Hematopoietic multipotent progenitor cell treated with erythropoietin and hydrocortisone succinate and interleukin-3 and kit ligand, for 6 days (in vitro differentiated cells): ENCODE measurements around the gene PACRG.
"Not testable (repeated sequence)": the region's sequence is repeated elsewhere in the genome, so short reads cannot be mapped to it uniquely, and the experiment has no call there.

Source experiments
- DNase-seq: peaks from one replicate; pipeline ENCODE4 v3.0.0-alpha.2; 2015

Gene PACRG

DNA sequence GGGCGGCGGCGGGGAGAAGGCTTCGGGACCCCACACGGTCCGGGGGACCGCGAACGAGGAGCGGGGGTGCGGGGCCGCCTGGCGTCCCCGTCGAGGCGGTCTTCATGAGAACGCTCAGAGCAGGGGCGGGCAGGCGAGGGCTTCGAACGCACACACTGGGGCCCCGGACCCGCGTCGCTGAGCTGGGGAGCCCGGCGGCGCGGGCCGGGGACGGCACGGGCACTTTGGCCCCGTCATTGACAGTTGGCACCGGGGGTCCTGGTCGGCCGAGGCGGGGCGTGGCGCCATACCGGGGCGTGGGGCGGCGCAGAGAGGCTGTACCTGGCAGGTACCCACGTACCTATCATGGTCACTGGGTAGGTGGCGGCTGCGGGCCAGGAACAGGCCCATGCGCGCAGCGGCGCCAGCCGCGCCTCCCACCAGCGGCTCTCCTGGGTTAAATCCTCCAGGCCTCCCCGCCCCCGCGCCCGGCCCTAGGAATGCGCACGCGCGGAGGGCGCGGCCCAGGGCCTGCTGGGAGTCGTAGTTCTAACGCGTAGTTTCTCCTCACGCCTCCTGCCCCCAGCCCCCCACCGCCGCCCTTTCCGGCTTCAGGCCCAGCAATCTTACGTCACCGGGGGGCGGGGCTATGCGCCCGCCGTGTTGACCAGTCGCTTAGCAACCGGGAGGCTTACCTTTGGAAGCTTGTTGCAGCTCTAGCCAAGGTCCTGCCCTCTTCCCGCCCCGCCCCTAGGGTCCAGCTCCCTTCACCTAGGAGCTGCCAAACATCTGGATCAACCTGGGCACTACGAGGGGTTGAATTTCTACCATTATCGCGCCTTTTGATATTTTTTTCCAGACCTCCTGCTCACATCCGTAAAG lies at the start of gene PACRG, which contains the start of gene PRKN:
Gene PACRG, plus strand, starts transcription at position 653 of the 861 bp plus-strand sequence.
Gene PRKN, minus strand, starts transcription at position 445 of the 861 bp plus-strand sequence.
- DNase-seq, result peak; percentile 98

DNA sequence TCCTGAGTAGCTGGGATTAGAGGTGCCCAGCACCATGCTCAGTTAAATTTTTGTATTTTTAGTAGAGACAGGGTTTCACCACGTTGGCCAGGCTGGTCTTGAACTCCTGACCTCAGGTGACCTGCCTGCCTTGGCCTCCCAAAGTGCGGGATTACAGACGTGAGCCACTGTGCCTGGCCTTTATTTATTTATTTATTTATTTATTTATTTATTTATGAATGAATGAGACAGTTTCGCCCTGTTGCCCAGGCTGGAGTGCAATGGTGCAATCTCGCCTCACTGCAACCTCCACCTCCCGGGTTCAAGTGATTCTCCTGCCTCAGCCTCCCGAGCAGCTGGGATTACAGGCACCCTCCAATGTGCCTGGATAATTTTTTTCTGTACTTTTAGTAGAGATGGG lies 48.9 kb upstream of the PACRG start:
- not testable (repeated sequence) for DNase-seq

DNA sequence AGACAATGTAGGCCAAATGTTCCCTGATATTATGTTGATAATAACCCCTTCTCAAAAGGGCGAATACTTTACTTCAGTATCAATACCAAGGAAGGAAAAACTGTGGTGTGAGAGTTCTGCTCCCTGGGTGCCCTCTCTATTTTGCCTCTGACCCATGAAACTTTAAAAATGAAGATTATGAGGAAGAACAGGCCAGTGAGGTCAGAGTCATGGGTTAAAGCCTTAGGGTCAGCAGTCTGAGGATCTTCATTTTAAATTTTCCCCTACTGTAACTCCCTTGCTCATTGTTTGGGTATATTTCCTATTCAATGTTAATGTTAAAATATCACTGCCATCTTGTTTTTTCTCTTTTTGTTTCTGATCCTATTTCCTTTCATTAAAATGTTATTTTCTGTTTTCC lies 48.1 kb upstream of the PACRG start:
- DNase-seq, result no peak

DNA sequence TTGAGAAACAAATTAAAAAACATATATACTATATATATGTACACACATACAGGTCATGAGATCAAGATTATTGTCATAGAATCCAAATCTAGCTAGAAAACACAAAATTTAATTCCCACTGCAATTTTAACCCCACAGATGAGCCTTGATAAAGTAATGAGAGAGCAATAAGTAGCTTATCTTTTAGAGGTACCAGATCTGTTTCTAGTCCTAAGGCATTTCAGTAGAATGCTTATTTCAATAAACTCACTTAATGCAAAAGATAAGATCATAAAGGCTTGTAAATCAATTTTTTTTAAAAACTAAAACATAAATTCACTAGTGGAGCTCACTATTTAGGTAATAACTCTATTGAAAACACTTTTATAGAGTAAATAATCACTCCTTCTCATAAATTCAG lies 47.4 kb upstream of the PACRG start:
- DNase-seq, result no peak

DNA sequence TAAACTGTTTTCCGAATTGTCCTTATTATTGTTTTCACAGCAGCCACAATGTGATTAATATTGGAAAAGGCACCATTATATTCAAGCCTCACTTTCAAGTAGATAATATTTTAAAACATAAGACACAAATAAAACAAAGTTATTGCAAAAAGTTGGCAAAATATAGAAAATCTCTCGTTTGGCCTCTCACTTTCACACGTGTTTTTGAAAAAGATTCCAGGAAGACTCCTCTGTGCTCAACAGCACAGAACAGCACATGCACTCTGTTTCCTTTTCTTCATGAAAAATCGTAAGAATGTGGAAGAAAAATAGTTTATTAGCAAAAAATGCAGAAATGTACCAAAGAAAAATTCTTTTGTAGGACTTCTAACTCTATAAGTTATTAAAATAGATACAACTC lies 46.9 kb upstream of the PACRG start:
- DNase-seq, result no peak

DNA sequence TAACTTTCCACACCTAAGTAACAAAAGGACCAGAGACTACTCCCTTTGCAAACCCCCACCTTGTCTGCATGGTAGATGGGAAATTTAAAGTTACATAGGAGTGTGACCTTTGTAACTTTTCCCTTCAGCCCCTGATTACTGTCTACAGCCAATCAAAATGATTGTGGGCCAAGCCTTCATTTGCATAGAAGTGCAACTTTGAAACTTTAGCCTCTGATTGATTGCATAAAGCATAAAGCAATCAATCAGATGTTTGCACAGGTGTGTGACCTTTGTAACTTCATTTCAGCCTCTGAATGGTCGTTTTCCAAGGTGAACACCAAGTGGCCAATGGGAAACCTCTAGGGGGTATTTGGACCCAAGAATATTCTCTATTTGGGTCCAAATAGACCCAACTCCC lies 46.3 kb upstream of the PACRG start:
- DNase-seq, result no peak

DNA sequence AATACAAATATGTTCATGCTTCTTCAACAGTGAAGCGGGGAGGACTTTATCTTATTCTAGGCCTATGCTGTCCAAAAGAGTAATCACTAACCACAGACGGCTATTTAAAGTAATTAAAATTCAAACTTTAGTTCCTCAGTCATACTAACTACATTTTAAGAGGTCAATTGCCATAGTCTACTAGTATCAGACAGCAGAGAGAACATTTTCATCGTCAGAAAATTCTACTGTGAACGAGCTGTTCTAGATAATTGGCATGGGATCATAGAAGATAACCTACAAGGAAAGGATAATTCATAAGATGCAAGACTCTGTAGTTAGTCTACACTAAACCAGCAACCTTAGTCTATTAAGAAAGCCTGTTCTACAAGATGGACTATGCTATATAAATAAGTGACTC lies 44.6 kb upstream of the PACRG start:
- no peak for DNase-seq

DNA sequence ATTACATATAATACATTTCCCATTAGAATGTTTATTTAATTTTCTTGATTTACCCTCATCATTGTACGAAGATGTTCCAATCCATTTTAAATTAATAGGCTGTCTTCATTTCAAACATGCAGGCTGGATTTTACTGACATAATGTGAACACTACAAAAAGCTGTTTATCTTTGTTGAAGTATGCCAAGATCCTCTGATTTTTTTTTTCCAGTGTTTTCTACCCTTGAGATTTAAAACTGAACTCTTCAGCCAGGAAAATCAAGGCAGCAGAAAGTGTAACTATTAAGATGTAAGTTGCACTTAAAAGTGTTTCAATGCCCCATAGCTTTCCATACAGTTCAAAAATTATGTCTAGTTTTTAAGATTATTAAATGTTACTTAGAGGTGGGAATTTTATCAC lies 43.7 kb upstream of the PACRG start:
- DNase-seq, result no peak

DNA sequence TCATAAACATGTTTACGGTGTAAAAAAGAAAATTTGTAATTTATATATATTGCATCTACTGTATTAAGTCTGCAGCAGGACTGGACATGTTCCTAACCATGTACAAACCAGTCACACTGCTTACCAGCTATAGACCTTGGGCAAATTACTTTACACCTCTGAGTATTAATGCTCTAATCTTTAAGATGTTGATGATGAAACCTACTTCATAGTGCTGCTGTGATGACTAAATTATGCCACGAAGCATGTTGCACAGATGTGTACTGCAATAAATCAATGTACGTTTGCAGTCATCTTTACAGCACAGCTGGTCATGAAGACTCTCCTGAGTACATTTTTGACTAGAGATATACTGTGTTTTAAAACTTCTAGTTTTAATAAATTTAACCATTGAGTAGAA lies 42.8 kb upstream of the PACRG start:
- DNase-seq, result no peak

DNA sequence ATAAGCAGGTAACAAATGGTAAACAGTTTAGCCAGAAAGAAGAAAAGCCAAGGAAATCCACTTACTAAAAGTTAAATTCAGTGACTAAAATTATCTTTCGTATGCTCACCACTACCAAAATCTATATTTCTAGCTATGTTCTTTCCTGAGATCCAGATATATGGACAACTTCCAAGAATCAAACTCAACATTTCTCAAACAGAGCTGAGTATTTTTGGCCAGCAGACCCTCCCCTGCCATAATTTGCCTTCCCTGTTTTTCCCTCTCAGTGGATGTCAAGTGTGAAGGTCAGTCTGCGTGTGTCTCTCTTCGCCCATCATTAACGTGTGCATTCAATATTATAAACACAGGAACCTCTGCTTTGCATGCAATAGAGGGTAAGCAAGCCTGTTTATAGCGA lies 42.2 kb upstream of the PACRG start:
- no peak for DNase-seq

DNA sequence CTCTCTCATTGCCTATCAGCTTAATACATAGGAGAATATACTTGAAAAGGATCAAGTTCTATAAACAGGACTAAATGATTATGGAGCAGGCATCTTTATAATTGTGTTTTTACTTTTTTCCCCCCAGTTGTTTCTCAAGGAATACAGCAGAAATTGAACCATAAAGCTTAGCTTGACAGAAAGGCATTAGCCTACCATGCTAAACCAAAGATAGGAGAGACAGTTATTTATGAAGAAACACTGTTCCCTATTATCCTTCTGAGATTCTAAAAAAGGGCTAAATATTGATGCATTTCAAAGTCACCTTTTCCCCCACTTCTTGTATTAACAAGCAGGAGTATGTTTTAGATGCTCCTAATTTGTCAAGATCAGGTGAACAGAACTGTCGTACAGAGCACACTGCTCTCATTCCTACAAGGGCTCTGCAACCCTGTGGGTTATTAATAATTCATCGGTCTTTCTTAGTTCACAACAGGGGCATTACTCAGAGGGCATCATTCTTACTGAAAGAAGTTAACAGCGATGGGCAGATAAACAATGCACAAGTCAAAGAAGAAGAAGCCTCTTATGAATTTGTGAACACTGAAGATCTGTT lies 38.9 kb upstream of the PACRG start:
- DNase-seq, result no peak

DNA sequence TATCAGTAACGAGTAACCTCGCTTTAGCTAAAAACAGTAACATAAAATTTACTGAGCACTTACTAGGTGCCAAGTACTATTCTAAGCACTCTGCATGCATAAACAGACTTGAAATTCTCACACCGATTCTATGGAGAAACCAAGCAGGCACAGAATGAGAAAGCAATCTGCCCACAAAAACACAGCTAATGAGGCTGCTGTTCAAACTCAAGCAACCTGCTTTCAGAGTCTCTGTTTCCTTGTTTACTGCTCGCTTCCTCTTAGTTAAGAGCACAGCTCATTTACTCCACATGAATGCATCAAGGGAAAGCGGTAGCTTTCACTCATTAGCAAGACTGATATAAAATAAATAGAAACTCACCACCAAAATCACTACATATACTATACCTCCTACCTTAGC lies 37.6 kb upstream of the PACRG start:
- DNase-seq, result no peak

DNA sequence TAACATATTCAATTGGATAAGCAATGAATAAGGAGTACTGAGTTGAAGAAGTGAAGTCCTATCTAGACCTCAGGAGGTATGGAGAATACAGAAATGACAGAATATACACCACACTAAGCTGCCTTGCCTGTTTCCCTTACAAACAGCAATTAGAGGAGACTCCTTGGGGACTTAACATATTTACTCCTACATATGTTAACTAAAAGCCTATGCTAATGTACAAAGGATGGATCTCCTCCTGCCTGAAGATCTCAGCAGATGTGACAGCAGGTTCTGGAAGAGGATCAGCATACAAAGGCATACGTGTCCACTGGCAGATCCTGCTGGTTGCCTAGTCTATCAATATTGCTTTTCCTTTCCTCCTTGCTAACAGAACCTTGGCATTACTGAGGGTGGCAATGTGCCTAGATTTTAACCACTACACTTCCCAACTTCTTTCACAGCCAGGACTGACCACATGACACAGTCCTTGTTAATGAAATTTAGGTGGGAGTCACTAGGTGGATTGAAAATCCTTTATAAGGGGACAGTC lies 29.8 kb upstream of the PACRG start:
- DNase-seq, result no peak

DNA sequence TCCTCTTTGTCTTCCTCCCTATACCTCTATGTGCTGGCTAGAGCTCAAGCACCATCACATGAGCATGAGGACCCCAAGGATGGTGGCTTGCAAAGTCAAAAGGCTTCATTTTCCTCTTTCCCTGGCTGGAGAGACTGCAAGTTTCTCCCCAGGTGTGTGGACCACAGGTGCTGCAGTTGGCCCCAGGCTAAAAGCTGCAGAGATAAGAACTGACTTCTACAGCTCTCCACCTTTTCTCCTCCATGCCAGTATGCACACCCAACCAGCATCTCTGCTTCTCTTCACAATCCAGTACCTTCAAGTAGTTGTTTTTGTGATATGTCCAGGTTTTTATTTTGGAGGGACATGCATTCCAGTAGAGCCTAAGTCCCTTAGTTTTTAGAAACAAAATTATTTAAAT lies 29.3 kb upstream of the PACRG start:
- DNase-seq, result no peak

DNA sequence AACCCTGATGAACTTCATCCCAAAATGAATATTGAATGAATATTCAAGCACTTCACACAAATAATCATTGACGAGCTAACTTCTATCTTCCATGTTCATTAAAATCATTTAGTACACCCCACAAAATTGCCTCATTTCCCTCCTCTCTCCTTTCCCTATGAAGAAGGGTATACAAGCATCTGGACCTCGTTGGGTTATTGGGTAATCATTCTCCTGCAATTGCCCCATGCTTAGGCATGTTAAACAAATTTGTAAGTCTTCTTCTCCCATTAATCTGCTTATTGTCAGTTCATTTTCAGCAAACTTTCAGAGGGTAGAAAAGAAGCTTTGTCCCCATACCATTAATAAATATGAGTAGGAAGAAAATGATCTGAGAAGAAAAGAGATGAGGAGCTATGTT lies 27.8 kb upstream of the PACRG start:
- DNase-seq, result no peak

DNA sequence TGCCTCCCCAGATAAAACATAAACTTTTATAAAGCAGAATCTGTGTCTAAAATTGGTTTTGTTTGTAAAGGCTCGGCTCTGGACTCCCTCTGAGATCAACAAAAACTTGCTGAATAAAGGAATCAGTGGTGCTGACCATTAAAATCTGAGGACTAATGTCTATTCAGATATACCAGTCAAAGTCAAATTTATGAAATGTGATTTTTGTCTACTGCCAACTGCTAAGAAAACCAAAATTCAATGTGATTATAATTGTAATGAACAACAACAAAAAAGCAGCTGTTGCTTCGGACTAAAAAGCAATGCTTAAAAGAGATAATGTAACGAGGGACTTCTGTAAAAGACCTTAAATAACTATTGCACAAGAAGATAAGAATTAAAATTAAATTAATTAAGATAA lies 26.8 kb upstream of the PACRG start:
- DNase-seq, result no peak

DNA sequence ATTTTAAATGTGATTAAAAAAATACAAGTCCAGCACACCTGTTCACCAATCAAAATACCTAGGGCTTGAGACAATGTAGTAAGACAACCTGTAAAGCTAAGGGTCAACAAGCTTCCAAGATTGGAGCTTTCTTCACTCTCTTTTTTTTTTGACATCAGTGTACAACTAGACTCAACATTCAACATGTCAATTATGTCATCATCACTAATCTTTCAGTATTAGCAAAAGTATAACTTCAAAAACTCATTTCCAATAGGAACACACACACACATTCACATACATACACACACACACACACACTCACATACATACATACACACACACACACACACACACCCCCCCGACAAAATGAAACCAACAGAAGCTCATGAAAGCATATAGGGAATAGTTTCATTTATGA lies 26.2 kb upstream of the PACRG start:
- DNase-seq, result no peak

DNA sequence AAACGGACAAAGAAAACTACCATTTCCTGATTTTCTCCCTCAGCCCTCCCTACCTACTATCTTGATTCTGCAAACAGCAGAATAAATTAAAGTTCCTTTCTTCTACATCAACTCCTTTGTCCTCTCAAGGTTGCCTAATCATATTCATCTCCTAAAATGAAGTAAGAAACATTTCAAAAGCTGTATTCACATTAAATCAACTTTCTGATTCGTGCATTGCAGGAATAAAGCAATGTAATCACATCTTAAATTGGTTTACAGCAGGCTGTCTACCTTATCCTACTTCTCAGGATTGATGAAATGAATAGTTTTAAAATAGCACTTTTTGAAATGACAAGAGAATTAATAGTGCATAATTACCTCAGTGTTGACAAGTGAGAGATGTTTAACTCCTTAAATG lies 25.3 kb upstream of the PACRG start:
- no peak for DNase-seq

DNA sequence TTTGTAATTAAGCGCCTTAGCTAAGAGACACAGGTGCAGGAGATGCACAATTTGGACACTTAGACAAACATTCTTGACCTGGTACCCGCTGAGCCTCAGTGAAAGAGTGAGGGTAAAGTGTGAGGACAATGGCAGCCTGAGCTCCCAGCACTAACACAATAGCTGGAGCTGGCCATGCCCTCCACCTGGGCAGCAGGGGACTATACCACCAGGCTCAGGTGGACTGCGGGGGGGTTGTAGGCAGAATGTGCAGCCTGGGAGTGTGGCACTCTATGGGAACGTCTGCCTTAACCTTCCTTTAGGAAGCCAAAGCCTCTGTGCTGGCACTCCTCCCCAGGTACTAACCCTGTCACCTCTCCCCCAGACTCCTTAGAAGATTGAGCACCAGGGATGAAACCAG lies 23.8 kb upstream of the PACRG start:
- no peak for DNase-seq

DNA sequence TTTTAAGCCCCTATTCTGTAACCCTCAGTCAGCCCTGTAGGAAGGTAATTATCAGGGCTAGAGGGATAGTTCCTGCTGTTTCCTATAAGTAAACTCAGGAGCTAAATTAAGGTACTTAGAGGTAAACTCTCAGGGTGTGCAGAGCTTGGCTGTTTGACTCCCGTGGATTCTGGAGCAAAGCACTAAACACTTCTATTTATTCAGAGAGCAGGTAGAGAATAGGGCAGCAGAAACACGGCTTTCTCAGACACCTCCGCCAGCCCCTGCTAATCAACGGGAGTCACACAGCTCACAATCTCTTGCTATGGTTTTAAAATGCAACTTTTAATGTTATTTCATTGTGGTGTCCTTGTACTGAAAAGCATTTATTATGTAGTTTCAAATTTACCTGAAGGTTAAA lies 22.0 kb upstream of the PACRG start:
- DNase-seq, result no peak

DNA sequence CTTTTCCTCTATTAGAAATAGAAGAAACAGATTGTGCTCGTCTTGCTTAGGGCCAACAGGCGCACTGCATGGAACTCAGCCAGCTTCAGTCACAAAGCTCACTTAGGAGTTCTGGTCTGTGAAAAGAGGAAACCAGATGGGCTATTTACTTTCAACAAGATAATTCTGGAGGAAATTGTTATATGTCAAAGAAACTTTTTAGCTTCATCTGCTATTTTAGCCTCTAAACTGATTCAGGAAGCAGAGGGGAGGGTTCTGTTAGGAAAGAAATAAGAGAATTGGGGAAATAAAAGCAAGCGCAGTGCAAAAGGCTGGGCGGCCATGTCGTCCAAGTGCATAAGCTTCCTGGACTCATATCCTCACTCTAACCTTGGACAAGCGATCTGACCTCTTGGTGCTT lies 21.5 kb upstream of the PACRG start:
- peak; percentile 39 for DNase-seq

DNA sequence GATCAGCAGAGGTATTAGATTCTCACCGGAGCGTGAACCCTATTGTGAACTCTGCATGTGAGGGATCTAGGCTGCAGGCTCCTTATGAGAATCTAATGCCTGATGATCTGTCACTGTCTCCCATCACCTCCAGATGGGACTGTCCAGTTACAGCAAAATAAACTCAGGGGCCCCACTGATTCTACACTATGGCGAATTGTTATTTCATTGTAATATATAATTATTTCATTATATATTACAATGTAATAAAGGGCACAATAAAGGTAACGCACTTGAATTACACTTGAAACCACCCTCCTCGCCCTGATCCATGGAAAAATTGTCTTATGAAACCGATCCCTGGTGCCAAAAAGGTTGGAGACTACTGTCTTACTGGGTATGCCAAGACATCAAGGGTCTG lies 18.8 kb upstream of the PACRG start:
- no peak for DNase-seq

DNA sequence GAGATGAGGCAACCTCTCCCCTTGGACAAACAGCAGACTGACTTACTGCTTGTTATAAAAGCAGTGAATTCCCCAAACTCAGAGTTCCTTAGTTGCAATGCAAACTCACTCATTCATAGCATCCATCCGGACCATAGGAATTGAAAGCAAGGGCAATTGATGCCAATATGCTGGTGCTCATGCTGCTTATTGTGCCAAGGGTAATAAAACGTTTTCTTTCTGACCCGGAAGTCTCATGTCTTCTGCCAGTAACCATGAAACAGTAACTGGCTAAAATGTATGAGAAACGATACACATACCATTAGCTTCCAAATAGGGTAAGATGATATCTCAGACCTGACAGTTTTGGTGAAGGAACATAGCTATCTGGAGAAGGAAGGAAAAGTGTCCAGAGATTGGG lies 18.3 kb upstream of the PACRG start:
- DNase-seq, result no peak

DNA sequence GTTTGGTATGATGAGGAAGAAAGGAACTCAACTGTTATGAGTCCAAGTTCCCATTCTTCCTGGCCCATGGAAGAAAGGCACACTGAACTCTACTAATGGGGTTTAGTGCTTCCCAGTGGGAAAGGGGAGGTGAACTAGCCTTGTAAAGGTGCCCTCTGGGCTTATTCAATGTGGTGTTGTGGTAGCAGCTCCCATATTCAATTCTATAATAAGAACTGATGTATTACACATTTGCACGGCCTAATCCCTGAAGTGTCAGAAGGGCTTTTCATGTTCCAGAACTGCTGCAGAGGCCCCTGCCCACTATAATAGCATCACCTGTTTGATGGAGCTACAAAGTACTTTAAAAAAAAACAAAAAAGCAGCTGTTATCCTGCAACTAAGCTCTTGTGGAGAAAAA lies 17.4 kb upstream of the PACRG start:
- DNase-seq, result no peak

DNA sequence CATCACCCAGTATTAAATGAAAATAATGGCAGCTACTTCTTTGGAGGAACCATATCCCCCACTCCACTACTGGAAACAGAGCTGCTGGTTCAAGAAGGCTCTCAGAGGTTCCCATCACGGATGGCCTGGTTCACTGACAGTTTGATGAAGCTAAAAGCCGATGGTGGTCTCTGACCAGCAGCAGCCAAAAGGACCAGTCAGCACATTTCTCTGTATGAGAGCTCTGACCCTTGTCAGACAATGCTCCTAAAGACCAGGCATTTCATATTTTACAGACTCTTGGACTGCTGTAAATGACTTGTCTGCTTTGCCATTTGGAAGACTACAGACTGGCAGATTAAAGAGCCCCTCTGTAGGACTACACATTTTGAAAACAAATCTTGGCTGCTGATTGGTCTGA lies 16.8 kb upstream of the PACRG start:
- no peak for DNase-seq
